Activated T-cell treated with anti-CD3 and anti-CD28 coated beads for 24 hours (primary cell): ENCODE measurements around the gene SLC12A5.

Source experiments
- DNase-seq: peaks from one replicate; pipeline ENCODE4 v3.0.0-alpha.2; 2020; ENCODE audit warnings: low read depth

The SLC12A5 gene

DNA sequence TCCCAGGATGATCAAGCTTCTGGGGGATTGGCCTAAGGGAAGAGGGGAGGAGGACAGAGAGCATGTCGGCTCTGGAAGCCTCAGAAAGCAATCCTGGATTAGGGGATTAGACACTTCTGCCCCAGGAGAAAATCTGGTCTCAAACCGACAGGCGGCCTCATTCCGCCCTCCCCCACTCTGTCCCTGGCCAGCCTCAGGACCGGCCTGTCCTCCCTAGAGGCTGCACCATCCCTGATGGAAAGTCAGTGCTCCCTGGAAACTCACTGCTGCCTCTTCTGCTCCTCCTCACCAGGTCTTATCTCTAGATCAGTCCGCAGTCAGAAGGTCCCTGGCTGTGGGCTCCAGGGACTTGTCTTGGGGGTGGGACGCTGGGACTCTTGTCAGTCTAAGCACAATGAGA is 905 bp upstream of the SLC12A5 start:
- DNase-seq, result no peak

DNA sequence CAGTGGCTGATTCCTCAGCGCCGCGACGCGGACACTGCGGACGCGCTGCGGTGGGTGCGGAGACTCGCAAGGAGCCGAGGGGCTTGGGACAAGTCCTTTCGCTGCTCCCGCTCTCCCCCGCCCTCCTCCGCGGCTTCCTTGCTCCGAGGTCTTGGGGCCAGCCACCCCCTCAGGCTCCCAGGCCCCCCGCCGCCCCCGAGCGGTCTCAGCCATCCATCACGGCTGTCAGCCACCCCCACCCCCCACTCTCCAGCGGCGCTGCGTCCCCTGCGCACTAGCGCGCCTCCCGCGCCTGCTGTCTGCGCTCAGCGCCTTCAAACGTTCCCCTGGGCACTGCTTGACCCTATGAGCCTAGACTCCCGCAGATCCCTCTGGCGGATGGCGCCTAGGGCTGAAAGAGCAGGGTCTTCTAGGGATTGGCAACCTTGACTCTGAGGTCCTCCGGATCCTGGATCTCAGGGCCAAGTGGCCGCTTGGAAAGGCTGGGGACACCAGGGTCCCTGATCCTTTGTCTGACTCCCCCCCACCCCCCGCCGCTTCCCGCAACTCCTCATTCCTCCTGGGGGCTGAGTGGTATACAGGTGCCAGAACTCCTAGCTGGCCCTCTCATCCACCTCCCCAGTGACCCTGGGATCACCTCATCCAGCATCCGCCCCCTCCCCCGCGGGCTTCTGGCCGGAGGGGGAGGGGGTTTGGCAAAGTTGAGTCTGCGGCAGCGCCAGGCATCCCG is 1.4 kb downstream of the SLC12A5 start:
- no peak for DNase-seq

DNA sequence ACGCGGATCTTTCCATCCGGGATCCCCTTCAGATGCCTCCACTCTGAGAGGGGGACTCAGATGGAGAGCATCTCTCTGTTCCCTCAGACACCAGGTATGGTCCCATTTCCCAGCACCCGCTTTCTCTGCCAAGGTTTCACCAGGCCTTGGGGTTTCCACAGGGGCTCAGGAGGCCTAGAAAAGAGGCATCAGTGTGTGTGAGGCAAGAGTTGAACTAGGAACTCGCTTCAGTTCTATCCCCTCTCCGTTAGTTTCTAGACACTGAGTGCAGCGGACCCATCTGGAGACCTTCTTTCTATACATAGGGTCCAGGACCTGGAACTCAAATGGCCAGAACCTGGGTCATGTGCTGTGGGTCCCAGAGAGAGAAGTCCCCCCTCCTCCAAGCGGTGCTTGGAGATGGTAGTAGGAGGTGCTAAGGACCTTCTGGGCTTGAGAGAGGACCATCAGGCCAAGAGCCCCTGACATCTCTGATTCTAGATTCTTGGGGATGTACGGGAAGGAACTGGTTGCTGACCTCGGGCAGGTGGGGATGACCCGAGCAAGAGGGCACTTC is 2.1 kb downstream of the SLC12A5 start:
- DNase-seq, result no peak

DNA sequence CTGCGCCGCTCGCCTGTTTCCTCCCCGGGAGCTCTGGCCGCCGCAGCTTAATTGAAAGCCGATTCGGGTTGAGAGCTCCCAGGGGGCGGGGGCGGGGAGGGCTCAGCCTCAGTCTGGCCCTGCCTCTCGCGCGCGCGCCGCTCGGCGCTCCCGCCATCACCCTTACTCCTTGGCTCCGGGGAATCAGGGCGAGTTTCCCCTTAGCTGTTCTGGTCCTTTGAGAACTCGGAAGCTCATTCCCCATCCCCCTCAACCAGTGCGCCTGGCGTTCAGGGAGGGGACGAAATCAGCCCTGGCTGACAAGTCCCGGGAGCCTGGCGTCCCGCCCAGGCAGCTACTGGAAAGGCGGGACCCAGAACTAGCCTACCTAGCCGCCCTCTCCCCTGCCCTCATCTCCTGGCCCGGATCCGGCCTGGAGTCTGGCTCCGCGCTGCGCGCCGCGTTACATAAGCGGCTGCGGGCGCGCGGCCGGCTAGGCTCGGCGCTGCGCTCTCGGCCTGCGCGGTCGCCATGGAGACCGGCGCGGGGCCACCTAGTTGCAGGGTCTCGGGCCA is 2.8 kb downstream of the SLC12A5 start:
- no peak for DNase-seq

DNA sequence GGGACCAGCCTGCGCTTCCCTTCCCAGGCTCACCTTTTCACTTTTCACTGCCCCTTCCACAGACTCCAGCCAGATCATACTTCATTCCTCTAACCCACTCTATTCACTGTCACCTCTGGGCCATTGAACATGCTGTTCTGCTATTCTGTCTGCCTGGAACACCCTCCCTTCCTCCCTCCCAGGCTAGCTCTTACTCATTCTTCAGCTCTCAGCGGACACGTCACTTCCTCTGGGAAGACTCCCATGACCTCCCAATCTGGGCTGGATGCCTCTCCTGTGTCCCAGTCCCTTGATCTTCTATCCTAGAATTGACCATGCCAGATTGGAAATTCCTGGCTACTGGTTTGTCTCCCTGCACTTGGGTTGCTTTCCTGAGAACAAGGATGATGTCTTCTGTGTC is 5.0 kb downstream of the SLC12A5 start:
- no peak for DNase-seq

DNA sequence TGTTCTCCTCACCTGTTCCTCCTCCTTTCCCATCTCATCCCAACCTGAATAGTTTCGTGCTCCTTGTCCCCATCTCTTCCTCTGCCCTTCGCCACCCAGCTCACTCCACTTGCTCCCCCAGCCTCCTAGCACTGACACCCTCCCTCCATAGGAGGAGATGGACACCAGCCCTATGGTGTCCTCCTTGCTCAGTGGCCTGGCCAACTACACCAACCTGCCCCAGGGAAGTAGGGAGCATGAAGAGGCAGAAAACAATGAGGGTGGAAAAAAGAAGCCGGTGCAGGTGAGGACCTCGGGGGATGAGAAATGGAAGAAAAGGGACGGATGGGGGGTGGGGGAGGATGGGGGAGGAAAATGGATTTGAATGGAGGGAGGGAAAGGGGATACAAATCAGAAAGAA is 6.2 kb downstream of the SLC12A5 start:
- DNase-seq, result no peak

DNA sequence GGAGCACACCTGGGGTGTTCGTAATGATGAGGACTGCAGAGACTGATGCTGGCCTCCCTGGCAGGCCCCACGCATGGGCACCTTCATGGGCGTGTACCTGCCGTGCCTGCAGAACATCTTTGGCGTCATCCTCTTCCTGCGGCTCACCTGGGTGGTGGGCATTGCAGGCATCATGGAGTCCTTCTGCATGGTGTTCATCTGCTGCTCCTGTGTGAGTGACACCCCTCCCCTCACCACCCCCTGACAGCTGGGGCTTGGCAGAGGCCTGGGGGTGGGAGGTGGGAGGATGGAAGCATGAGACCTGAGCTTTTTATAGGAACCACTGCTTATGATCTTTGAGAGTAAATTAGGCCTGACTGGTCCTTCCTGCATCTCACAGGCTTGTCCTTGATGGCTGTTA is 6.7 kb downstream of the SLC12A5 start:
- no peak for DNase-seq

DNA sequence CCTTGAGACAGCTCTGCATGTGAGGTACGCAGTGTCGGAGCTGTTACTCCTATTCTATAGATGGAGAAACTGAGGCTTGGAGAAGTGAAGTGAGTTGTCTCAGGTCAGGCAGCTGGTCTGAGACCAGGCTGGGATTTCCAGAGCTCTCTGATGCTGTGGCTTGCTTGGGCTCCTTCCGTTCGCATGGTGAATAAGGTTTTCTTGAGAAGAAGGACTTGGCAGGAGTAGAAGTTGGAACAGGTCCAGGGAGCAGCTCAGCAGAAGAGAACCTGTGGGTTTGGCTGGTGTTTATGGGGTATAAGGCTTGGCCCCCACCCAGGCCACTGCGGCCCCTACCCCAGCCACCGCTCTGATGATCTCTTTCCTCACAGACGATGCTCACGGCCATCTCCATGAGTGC is 7.4 kb downstream of the SLC12A5 start:
- DNase-seq, result no peak

DNA sequence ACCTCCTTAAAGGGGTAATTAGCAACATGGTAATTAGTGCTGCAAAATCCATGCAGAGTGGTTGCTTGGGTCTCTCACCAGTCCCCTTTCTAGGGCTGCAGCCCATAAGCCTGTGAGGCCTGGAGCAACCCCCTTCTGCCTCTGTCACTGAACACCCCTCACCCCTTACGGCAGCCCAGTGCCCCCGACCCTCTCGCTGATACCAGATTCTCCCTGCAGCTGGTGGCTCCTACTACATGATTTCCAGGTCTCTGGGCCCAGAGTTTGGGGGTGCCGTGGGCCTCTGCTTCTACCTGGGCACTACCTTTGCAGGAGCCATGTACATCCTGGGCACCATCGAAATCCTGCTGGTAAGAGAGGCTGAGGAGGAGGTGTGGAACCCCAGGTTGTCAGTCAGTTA is 8.0 kb downstream of the SLC12A5 start:
- DNase-seq, result no peak

DNA sequence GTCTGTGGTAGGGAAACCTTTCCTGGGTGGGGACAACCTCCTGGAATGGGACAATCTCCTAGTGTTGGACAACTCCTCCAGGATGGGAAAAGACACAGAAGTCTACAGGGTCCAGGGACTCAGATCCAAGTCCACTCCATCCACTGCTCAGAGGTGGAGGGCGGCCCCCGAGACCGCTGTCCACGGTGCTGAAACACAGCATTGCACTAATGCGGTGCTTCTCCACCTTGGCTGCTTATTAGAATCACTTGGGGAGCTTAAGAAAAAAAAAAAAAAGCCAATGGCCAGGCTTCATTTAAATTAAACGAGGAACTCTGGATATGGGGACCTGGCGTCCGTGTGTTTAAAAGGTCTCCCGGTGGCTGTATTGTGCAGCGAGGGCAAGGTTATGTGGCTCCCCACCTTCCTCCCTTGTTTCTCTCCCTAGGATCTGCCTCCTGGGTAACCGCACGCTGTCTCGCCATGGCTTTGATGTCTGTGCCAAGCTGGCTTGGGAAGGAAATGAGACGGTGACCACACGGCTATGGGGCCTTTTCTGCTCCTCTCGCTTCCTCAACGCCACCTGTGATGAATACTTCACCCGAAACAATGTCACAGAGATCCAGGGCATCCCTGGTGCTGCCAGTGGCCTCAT is 12.0 kb downstream of the SLC12A5 start:
- DNase-seq, result no peak

DNA sequence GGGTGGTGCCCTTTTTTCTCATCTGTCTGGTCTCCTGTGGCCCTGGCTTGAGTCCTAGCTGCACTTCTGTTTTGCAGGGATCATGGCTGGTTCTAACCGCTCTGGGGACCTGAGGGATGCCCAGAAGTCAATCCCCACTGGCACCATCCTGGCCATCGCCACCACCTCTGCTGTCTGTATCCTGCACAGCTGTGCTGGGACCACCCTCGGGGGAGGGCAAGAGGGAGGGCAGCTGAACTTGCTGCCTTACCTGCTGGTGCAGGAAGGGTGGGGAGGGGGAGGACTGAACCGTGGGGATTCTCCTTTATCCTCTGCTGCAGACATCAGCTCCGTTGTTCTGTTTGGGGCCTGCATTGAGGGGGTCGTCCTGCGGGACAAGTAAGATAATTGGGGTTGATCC is 14.5 kb downstream of the SLC12A5 start:
- DNase-seq, result no peak

DNA sequence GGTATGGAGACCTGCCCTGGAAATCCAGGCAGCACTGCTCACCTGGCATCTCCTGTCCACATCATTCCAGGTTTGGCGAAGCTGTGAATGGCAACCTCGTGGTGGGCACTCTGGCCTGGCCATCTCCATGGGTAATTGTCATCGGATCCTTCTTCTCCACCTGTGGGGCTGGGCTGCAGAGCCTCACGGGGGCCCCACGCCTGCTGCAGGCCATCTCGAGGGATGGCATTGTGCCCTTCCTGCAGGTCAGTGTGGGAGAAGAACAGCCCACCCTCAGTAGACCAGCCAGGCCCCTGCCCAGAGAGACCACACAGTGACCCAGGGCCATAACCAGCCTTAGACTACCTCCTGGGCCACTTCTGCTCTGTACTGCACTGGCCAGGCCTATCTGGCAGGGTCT is 15.9 kb downstream of the SLC12A5 start:
- DNase-seq, result no peak

DNA sequence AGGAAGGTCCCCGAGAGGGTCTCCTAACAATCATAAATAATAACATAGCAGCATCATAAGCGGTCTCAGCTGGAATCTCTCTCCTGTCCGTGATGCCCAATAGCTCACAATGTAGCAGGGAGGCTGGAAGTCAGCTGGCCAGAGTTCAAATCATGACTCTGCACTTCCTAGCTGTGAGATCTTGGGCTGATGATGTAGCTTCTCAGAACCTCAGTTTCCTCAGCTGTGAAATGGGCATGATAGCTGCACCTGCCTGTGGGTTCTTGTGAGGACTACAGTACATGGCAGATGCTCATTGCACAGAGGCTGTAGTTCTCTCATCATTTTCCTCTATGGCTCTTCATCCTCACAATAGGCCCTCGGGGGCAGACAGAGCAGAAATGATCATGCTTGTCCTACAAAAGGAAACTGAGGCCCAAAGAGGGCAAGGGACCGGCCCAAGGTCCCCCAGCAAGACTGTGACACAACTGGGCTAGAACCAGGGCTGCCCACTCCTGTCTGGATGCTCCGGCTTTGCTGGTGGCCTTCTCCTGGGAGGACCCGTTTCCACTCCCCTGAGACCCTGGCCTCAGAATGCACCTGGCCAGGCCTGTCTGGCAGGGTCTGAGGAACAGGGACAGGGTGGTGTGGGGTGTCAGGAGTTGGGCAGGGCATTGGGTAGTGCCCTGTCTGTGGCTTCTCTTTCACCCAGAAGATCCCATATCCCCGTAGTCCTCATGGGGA is 17.7 kb downstream of the SLC12A5 start:
- DNase-seq, result no peak

DNA sequence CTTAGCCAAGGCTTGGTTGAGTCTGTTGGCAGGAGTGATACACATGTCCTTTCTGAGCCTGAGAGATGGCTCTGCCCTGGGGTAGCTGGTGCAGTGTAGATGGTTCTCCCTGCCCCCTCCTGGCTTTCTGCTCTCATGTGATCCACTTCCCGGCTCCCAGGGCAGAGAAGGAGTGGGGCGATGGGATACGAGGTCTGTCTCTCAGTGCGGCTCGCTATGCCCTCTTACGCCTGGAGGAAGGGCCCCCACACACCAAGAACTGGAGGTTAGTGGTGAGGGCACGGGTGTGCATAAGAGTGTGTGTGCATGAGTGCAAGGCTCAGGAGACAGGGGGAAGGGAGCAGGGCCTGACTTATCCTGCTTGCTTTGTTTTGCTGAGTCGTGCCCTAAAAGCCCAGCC is 18.8 kb downstream of the SLC12A5 start:
- DNase-seq, result no peak

DNA sequence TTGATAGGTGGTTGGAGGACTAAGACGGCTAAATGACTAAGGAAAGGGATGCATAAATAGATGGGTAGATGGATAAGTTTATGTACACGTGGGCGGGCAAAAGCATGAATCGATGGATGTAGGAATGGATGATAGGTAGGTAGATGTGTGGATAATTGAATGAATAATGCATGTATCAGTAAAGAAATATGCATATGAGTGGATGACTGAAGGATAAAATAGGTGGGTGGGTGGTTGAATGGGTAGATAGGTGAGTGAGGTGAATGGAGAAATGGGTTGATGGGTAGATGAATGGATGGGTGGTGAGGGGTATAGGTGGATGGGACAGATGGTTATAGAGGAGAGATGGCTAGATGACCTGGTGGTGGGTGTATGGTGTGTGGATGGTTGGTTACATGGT is 20.2 kb downstream of the SLC12A5 start:
- DNase-seq, result no peak

DNA sequence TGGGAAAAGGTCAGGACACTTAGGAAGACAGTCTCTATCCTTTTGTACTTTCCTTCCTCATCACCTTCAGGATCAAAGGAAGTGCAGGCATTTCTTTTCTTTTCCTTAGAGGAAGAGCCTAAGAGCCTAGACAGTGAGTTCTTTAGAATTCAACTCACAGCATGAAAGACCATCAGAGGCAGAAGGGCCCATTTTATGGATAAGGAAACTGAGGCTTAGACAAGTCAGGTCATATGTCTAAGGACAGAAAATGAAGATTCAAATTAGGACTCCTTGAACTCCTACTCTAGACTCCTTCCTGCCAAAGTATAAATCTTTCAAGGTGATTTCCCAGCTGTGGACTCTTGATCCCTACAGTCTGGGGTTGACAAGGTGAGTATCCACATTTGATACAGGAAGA is 20.8 kb downstream of the SLC12A5 start:
- no peak for DNase-seq

DNA sequence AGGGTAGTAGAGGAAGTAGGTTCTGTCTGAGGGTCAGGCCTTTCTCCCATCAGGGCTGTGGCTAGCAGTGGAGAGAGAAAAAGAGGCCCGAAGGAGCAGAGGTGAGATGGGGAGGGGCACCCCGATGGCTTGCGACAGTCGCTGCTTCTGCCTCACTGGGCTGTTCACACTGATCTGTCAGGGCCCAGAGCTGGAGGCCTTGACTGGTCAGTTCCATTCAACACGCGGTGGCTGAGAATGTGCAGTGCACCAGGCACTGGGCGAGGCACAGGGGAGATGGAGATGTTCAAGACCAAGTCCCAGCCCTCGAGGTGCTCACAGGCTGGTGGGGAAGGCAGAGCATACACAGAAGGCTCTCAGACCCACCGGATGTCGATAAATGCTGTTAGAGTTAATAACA is 21.4 kb downstream of the SLC12A5 start:
- DNase-seq, result no peak

DNA sequence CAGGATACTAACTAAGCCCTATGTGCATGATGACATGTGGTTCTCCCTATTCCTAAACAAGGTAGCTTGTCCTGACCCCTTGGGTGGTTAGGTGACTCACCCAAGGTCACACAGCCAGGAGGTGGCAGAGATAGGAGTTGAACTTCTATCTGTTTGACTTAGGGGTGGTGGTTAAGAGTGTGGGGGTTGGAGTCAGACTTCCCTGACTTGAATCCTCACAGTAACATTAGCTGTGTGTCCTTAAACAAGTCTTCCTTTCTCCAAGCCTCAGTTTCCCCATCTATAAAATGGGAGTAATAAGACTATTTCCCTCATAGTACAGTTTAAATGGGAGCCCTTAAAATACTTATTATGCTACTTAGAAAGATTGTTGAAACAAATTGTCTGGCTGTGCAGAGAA is 21.9 kb downstream of the SLC12A5 start:
- DNase-seq, result no peak

DNA sequence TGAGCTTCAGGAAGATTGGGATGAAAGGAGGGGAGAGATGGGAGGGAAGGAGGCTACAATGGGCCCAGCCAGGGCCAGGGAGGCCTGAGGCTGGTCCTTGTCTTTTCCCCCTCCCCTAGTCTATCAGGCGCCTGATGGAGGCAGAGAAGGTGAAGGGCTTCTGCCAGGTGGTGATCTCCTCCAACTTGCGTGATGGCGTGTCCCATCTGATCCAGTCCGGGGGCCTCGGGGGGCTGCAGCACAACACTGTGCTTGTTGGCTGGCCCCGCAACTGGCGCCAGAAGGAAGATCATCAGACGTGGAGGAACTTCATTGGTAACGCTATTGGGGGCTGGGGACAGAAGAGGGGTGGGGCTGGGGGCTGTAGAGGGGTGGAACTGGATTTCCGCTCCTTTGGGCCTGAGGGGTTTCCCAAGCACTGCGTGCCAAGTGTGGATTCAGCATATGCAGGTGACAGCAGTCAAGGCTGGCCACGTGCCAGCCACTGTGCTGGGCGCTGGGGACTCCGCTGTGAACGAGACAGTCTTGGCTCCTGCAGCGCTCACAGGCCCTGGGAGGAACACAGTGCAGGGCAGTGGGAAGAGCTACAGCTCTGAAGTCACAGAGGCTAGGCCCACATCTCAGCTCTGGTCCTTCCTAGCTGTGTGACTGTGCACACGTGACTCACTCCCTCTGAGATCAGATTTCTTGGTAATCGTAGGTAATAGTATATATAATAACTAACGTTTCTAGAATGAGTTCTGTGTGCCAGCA is 22.7 kb downstream of the SLC12A5 start:
- DNase-seq, result no peak

DNA sequence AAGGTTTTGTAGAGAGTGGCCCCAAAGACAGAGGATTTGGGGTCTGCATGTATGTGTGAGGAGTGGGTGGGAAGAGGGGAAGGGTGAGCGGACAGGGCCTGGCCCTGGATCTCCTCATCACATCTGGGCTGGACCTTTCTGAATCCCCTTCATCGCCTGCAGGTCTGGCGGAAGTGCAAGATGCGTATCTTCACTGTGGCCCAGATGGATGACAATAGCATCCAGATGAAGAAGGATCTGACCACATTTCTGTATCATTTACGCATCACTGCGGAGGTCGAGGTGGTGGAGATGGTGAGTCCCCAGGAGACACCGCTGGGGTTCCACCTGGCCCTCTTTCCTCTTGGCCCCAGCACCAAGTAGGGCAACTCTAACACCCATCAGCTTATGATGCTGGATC is 24.4 kb downstream of the SLC12A5 start:
- no peak for DNase-seq

DNA sequence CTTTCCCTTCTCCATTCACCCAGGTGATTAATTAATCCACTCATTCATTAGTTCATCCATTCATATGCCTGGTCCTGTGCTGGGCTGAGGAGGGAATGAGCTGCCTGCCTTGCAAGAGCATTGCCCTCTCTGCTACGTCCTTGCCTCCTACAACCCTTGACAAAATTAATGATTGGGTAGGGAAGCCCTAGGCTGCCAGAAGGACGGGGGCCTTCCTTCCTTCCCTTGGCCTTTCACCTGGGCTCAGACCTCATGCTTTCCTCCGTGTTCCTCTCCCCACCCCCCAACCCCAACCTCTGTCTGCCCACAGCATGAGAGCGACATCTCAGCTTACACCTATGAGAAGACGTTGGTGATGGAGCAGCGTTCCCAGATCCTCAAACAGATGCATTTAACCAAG is 25.6 kb downstream of the SLC12A5 start:
- no peak for DNase-seq

DNA sequence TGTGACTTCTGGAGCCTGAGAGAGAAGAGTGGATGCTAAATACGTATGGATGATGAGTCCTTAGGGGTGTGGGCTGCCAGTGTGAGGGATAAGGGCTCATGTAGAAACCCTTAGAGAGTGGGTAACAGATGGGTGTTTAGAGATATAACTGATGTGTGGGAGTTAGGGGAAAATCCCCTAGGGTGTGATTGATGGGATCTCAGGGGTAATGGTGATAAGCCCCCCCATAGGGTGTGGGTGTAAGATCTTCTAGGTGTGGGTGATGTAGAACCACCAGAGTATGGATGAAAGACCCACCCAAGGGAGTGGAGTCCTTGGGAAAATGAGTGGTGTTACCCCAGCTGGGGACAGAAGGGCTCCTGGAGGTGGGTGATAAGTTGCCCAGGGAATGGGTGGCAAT is 26.3 kb downstream of the SLC12A5 start:
- no peak for DNase-seq
